GM21360 (cell line): Measurements from ENCODE around the gene HSPA1B.

Experiments
- ATAC-seq: cut with Tn5 transposase; IDR thresholded peaks from one replicate; pipeline ENCODE4 v1.9.1; 2021; ENCODE audit warnings: mild to moderate bottlenecking, moderate library complexity; ENCODE audit not compliant: unreplicated experiment

The HSPA1B gene

DNA sequence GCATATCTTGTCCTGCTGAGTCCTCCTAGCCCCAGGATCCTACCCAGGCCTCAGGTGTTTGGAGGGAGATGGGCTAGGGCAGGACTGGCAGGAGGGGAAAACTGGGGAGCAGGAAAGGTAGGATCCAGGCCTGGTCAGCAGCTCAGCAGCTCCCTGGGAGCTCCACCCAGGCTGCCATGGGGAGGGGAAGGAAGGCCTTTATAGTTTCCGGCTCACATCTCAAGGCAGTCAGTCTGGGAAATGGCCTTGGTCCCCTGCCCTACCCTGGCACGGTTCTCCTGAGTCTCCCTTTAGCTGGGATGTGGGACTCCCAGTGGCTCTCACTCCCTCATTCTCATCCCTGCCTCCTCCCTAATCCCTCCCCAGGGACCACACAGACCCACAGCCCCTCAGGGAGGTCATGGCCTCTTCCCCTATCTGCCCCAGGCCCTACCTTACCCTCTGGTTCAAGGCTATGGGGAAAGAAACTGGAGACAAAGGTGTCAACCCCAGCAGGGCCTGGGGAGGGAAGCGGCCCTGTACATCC, 49.6 kb downstream of the HSPA1B start:
- no peak for ATAC-seq

DNA sequence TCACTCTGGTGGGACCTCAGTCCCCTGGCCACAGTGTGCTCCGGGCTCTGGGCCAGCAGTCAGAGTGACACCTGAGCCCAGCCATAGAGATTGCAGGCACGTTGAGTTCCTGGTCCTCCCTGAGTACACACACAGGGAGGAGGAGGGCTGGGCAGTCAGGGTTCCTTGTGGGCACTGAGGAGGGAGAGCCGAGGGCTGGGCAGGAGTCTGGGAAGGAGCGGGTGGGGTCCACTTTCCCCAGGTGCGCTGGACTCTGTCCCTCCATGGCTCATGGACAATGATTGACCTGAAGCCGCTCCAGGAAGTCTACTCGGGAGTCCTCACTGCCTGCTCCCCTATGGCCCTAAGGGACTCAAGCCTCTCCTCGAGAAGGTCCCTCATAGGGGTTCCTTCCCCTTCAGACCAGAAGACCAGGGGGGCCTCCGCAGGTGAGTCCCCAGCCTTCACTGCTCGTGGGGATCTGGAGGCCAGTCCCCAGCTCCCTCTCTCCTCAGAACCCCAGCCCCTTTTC, 50.2 kb downstream of the HSPA1B start:
- no peak for ATAC-seq

DNA sequence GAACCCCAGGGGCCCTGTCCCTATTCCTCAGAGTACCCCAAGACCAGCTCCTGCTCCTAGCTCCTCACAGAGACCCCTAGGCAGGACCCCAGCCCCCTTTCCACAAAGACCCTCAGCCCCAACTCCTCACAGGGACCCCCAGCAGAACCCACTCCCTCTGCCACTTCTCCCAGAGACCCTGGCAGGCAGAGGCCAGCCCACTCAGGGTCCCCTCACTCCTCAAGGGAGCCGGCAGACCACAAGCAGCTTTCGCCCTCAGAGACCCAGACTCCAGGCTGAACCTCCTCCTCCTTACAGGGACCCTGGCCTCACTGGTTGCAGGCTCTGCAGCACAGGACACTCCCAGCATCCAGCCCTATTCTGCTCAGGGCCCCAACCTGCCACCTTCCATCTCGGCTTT, 50.7 kb downstream of the HSPA1B start:
- no peak for ATAC-seq

DNA sequence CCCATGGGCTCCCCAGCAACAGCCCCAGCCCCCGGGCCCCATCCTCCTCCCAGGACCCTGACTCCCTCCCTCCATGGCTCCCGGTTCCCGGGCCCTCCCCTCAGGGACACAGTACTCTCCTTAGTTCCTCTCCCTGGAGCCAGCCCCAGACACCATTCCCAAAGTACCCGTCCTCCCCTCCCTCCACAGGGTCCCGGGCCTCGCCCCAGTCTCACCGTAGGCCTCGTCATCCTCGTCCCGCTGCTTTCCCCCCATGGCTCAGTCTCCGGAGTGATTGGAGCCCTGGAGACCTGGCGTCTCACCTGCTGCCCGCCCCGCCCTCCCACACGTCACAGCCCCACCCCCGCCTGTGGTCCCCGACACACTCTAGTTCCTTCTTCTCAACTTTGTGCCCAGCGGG, 51.2 kb downstream of the HSPA1B start, which contains the start of gene SLC44A4:
Gene SLC44A4, minus strand, starts transcription at position 272 of the 400 bp plus-strand sequence. Its CDS starts 17 bp downstream, at position 255.
- ATAC-seq: no peak

DNA sequence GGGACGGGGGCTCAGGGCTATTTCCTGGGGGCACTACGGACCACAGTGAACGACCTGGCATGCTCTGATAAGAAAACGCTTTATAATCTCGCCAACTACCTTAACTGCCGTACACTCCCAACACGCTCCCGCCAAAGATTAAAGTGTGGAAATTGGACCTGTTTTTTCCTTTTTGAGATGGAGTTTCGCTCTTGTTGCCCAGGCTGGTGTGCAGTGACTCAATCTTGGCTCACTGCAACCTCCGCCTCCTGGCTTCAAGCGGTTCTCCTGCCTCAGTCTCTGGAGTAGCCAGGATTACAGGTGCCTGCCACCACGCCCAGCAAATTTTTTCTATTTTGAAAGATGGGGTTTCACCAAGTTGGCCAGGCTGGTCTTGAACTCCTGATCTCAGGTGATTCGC, 51.6 kb downstream of the HSPA1B start:
- ATAC-seq: no peak
